A549 (cell line): ENCODE data around the gene LRG1. TPM values are rescaled to one million over a fixed set of nuclear protein-coding genes. Genes with fewer than 3 reads are reported as not detected.

ENCODE experiments used
- ATAC-seq, 2 experiments: fragments of 200-7000 bp in 1 of 2; fragments of >200 bp in 1 of 2; cut with Nextera tagmentation in 1 of 2; cut with Tn5 transposase in 1 of 2; 3 replicates each; pipeline versions ENCODE4 v1.8.0 to v1.9.1; 2018 to 2020; ENCODE audit warnings: mild to moderate bottlenecking in 1 of 2, moderate library complexity in 1 of 2
- CTCF ChIA-PET: fragments of 300-600 bp; sonication (Branson Sonifier 250); formaldehyde crosslinking; extraction: SDS; loops from one replicate; lab custom pipeline; 2021; ENCODE audit warnings: antibody characterized with exemption, inconsistent platforms; lab: Yijun Ruan, JAX
- POLR2A ChIA-PET: fragments of 350-600 bp; formaldehyde crosslinking; extraction: SDS; loops from one replicate; lab custom pipeline; 2021; ENCODE audit warnings: antibody characterized with exemption, inconsistent platforms; lab: Yijun Ruan, JAX
- DNase-seq, 2 experiments: peaks; one replicate each; pipeline versions ENCODE4 v3.0.0 to v3.0.0-alpha.2; 2011 to 2016; ENCODE audit warnings: low read depth in 1 of 2, low spot score in 1 of 2
- FAIRE-seq: peaks from 2 replicates; lab custom pipeline; 2011; peaks lifted over from hg19 to GRCh38; lab: Jason Lieb, UNC
- H3K27ac ChIP-seq, 2 experiments: fragments of >200 bp; sonication (Bioruptor Twin); formaldehyde crosslinking; 3 replicates each; pipeline ENCODE4 v1.5.1; 2016 to 2017
- H3K4me1 ChIP-seq: fragments of >200 bp; sonication (Bioruptor Twin); formaldehyde crosslinking; 3 replicates; pipeline ENCODE4 v1.6.1; 2016
- H3K4me2 ChIP-seq: fragments of >200 bp; sonication (Bioruptor Twin); formaldehyde crosslinking; 3 replicates; pipeline ENCODE4 v1.6.1; 2016
- H3K4me3 ChIP-seq: fragments of >200 bp; sonication (Bioruptor Twin); formaldehyde crosslinking; 3 replicates; pipeline ENCODE4 v1.5.1; 2016
- H3K9me3 ChIP-seq: fragments of >200 bp; sonication (Bioruptor Twin); formaldehyde crosslinking; 3 replicates; pipeline ENCODE4 v1.6.1; 2016
- ATOH8 ChIP-seq: fragments of 250-450 bp; sonication (Bioruptor Pico); IDR thresholded peaks from 2 replicates; pipeline ENCODE4 v1.5.0; 2020; ENCODE audit warnings: low read depth, mild to moderate bottlenecking, moderate library complexity
- CHD2 ChIP-seq: fragments of 150-350 bp; IDR thresholded peaks from 2 replicates; pipeline ENCODE4 v1.6.1; 2014; ENCODE audit warnings: low read length; ENCODE audit not compliant: partially characterized antibody
- CHD4 ChIP-seq: fragments of 200-600 bp; sonication (generic); IDR thresholded peaks from 2 replicates; pipeline ENCODE4 v1.6.1; 2016; ENCODE audit warnings: antibody characterized with exemption, mild to moderate bottlenecking, borderline replicate concordance
- FOSB ChIP-seq: fragments of 250-450 bp; sonication (Bioruptor Pico); IDR thresholded peaks from 2 replicates; pipeline ENCODE4 v1.5.0; 2020; ENCODE audit warnings: mild to moderate bottlenecking, moderate library complexity
- FOSL2 ChIP-seq, 2 experiments: fragments of 450-650 bp in 1 of 2; fragments of >200 bp in 1 of 2; sonication (Bioruptor Twin) in 1 of 2; formaldehyde crosslinking; IDR thresholded peaks; 2 replicates each; pipeline versions ENCODE4 v1.5.0 to v1.6.1; 2016 to 2020; ENCODE audit warnings: mild to moderate bottlenecking in 1 of 2, moderate library complexity in 1 of 2
- JUNB ChIP-seq: fragments of >200 bp; sonication (Bioruptor Twin); formaldehyde crosslinking; IDR thresholded peaks from 2 replicates; pipeline ENCODE4 v1.6.1; 2016
- MAFK ChIP-seq: fragments of 450-650 bp; IDR thresholded peaks from 2 replicates; pipeline ENCODE4 v1.6.1; 2014; ENCODE audit not compliant: partially characterized antibody
- MAZ ChIP-seq: fragments of 150-350 bp; IDR thresholded peaks from 2 replicates; pipeline ENCODE4 v1.6.1; 2014; ENCODE audit warnings: antibody characterized with exemption, low read depth, low read length, borderline replicate concordance
- MYC ChIP-seq: IDR thresholded peaks from 2 replicates; pipeline ENCODE4 v1.6.1; 2012; ENCODE audit warnings: mild to moderate bottlenecking, inconsistent platforms, low read length, improper control_type of control experiment, borderline replicate concordance
- PBX3 ChIP-seq: IDR thresholded peaks from 2 replicates; pipeline ENCODE4 v1.6.1; 2012
- PHF8 ChIP-seq: fragments of 200-600 bp; sonication (generic); IDR thresholded peaks from 2 replicates; pipeline ENCODE4 v1.6.1; 2016; ENCODE audit warnings: low read depth, mild to moderate bottlenecking, antibody characterized with exemption, moderate library complexity, borderline replicate concordance
- RAD21 ChIP-seq, 2 experiments: fragments of >200 bp in 1 of 2; sonication (Bioruptor Twin) in 1 of 2; formaldehyde crosslinking in 1 of 2; IDR thresholded peaks in 1 of 2; conservative IDR thresholded peaks in 1 of 2; 2 replicates in 1 of 2; 3 replicates in 1 of 2; pipeline ENCODE4 v1.6.1; 2012 to 2018; ENCODE audit warnings: inconsistent platforms in 1 of 2
- REST ChIP-seq: fragments of 200-600 bp; sonication (generic); IDR thresholded peaks from 2 replicates; pipeline ENCODE4 v1.6.1; 2016; ENCODE audit warnings: antibody characterized with exemption, mild to moderate bottlenecking, moderate library complexity
- SREBF2 ChIP-seq: fragments of 450-650 bp; IDR thresholded peaks from 2 replicates; pipeline ENCODE4 v1.6.1; 2014; ENCODE audit warnings: mild to moderate bottlenecking, moderate library complexity
- ZC3H11A ChIP-seq: fragments of 450-650 bp; IDR thresholded peaks from 2 replicates; pipeline ENCODE4 v1.6.1; 2014; ENCODE audit warnings: antibody characterized with exemption, mild to moderate bottlenecking
- ZFP36 ChIP-seq: fragments of 450-650 bp; IDR thresholded peaks from 2 replicates; pipeline ENCODE4 v1.6.1; 2014; ENCODE audit warnings: borderline replicate concordance; ENCODE audit not compliant: partially characterized antibody
- ZNF302 ChIP-seq: fragments of 250-450 bp; sonication (Bioruptor Pico); IDR thresholded peaks from 2 replicates; pipeline ENCODE4 v1.9.0; 2021; ENCODE audit warnings: inconsistent platforms, mild to moderate bottlenecking, moderate library complexity
- WGBS: methylation state at CpG from one replicate; pipeline ENCODE4 v1.1.6; 2017; ENCODE audit errors: missing lambda C conversion rate; 5-methylcytosine and 5-hydroxymethylcytosine counted together
- polyA plus RNA-seq, 4 experiments: library from polyadenylated mRNA; depleted of rRNA in 3 of 4; stranded (reverse); fragments of >200 nt; fragmentation: RNase III in 1 of 4; extraction: RNeasy Plus Mini Kit Qiagen cat#74134 plus additional on column Dnase treatment in 1 of 4; gene quantifications; 2 replicates in 3 of 4; 3 replicates in 1 of 4; pipeline ENCODE4 v1.2.3, GENCODE V29; 2011 to 2017
- TF ChIP-seq, protein P1 (sequence below): fragments of >200 bp; sonication (Bioruptor Twin); formaldehyde crosslinking; IDR thresholded peaks from 3 replicates; pipeline ENCODE4 v1.6.1; 2016
- TF ChIP-seq, protein P2 (sequence below): fragments of >200 bp; sonication (Bioruptor Twin); formaldehyde crosslinking; IDR thresholded peaks from 2 replicates; pipeline ENCODE4 v1.6.1; 2016

Gene LRG1
- polyA plus RNA-seq, 2 of the 4 experiments (the other 2 are of a cell fraction) = 0.18 TPM; not detected in 1

DNA sequence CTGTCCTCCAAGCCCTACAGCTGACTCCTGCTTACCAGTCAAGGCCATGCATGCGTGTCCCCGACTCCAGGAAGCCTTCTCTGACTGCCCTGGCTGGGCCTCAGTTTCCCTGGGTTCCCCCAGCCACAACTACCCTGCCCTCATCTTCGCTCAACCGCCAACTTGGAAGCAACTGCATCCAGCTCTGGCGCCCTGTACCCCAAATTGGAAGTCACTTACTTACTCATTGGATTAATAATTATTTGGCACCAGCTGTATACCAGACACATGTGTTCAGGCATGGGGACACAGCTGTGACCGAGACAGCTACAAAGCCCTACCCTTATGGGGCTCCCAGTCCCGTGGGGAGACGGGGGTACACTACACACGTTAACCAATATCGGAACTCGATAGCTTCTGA lies 30.6 kb upstream of the LRG1 start:
- TF ChIP-seq ZNF302 (no peak), PHF8 (no peak), PBX3 (no peak), ZFP36 (no peak), RAD21 (conservative IDR thresholded peaks at IDR 0.05 in 1 of 2, IDR thresholded peaks at IDR 0.05 in 1 of 2) (no peak), SREBF2 (no peak), ATOH8 (CRISPR knock-in tag) (no peak), MYC (no peak), MAZ (no peak), JUNB (no peak), CHD4 (no peak)
- TF ChIP-seq, protein P1, sequence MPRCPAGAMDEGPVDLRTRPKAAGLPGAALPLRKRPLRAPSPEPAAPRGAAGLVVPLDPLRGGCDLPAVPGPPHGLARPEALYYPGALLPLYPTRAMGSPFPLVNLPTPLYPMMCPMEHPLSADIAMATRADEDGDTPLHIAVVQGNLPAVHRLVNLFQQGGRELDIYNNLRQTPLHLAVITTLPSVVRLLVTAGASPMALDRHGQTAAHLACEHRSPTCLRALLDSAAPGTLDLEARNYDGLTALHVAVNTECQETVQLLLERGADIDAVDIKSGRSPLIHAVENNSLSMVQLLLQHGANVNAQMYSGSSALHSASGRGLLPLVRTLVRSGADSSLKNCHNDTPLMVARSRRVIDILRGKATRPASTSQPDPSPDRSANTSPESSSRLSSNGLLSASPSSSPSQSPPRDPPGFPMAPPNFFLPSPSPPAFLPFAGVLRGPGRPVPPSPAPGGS = no peak
- TF ChIP-seq, protein P2, sequence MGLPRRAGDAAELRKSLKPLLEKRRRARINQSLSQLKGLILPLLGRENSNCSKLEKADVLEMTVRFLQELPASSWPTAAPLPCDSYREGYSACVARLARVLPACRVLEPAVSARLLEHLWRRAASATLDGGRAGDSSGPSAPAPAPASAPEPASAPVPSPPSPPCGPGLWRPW = no peak
- TF ChIP-seq, all 56 proteins: peak for 0
- POLR2A ChIA-PET = no interaction called here
- 83% methylated on average over 11 of the region's 11 CpGs for WGBS
- DNase-seq = no peak
- no peak overlapping the region for H3K4me3 ChIP-seq
- no peak for FAIRE-seq
- no peak overlapping the region for H3K27ac ChIP-seq
- H3K9me3 ChIP-seq = no peaks in the 10 kb centered on the region
- H3K4me2 ChIP-seq = no peak overlapping the region
- CTCF ChIA-PET = interaction anchor here (0.6 to 11.8 kb wide), 9 partner anchors 9 to 299 kb away, joined by 3 to 118 read pairs (median 4); partner anchors contain the start of gene SEMA6B
- ATAC-seq = no peak
- H3K4me1 ChIP-seq = peaks cover 18% of the 10 kb centered on the region

DNA sequence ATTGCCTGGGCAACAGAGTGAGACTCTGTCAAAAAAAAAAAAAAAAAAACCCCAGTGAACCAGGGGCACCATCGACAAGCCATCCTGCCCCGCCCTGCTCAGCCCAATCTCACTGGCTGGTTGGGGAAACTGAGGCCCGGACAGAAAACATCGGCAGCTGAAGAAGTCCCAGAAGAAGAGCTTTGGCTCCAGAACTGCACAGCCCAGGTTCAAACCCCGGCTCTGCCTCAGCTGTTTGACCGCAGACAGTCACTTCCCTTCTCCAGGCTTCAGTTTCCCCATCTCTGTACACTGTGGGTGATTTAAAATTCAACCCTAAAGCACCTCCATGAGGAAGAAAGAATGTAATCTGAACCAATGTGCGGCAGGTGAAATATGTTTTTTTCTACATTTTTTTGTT lies 29.1 kb upstream of the LRG1 start:
- H3K4me2 ChIP-seq = no peak overlapping the region
- POLR2A ChIA-PET = no interaction called here
- no peak for FAIRE-seq
- no peaks in the 10 kb centered on the region for H3K9me3 ChIP-seq
- ATAC-seq = no peak
- no peak overlapping the region for H3K27ac ChIP-seq
- H3K4me3 ChIP-seq = no peak overlapping the region
- peaks cover 8% of the 10 kb centered on the region; the same call in 2 of the 3 replicates for H3K4me1 ChIP-seq
- TF ChIP-seq REST (no peak), FOSB (CRISPR knock-in tag) (no peak), MYC (no peak), MAFK (no peak), ATOH8 (CRISPR knock-in tag) (no peak), ZC3H11A (no peak), CHD2 (no peak), RAD21 (conservative IDR thresholded peaks at IDR 0.05 in 1 of 2, IDR thresholded peaks at IDR 0.05 in 1 of 2) (no peak), ZFP36 (no peak), FOSL2 (IDR thresholded peaks at IDR 0.05) (no peak), FOSL2 (CRISPR knock-in tag; IDR thresholded peaks at IDR 0.05) (no peak)
- TF ChIP-seq, protein P1 = no peak
- no peak for DNase-seq
- CTCF ChIA-PET = interaction anchor here (0.6 to 11.8 kb wide), 9 partner anchors 9 to 137 kb away, joined by 3 to 118 read pairs (median 15); partner anchors contain the start of gene SEMA6B
- WGBS = 80% methylated on average over 7 of the region's 7 CpGs
